CD4-positive, alpha-beta T cell treated with Interleukin-2 at 100 ng/mL for 4 hours (primary cell): ENCODE data around the gene DOLPP1.

Experiments
- DNase-seq: peaks from one replicate; pipeline ENCODE4 v3.0.0-alpha.2; 2020; ENCODE audit warnings: low spot score

The DOLPP1 gene

GRCh38 chr9:129094387-129095169 is 13.7 kb downstream of the DOLPP1 start:
- no peak for DNase-seq

DNA sequence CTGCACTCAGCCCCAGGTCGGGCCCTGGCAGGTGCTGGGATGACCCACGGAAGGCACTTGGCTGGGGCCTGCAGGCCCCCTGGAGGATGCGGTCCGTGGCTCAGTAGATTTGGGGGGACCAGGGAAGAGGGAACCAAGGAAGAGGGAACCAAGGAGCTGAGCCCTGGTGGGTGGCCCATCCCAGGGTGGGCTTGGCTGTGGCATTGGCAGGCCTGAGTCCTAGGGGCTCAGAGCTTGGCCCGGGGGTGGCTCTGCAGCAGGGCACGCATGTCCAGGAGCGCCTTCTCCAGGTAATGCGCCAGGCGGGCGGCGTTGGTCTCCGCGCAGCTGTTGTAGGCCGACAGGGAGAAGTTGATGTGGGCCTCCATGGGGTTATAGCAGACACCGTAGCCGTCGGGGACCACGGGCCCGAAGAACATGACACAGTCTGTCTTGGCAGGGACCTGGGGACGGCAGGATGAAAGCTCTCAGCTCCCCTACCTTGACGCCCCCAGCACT is 14.3 kb downstream of the DOLPP1 start:
- DNase-seq = no peak

GRCh38 chr9:129095908-129096307 is 15.0 kb downstream of the DOLPP1 start:
- no peak for DNase-seq

DNA sequence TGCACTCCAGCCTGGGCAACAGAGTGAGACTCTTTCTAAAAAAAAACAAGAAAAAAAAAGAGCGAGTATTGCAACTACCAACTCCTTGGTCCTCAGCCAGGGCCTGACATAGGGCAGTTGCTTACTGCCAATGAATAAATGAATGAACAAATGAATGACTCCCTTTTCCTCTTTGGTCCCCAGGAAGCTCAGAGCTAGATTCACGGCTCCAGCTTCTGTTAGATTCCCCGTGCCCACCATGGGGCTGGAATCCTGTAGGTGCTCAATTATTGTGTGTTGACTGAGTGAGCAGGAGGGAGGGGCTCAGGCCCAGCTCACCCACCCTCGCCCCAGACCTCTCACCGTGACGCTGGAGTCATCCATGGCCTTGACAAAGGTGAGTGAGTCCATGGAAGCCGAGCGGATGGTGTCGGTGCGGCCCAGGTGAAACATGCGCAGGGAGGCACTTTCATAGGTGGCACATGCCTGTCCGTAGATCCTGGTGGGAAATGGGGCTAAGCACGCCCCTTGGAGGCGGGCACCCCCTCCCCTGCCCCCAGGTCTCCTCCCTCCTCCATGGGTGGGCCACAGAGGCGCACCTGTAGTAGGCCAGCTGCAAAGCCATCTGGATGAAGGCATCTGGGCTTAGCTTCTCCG is 16.9 kb downstream of the DOLPP1 start:
- no peak for DNase-seq

DNA sequence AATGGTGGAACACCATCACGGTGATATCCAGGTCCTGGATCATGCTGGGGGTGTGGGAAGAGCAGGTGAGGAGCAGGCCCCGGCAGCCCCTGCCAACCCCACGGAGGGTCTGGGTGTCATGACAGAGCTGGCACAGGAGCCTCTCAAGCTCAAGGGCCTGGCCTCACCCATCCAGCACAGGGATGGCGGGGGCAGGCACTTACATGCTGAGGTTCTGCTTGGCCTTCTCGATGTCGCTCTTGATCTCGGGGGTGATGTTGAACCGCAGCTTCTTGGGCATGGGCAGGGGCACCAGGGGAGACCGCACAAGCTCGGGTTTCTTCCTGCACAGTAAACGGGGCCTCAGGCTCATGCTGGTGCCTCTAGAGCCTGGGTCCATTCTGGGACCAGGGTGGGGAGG is 17.4 kb downstream of the DOLPP1 start:
- DNase-seq = no peak

DNA sequence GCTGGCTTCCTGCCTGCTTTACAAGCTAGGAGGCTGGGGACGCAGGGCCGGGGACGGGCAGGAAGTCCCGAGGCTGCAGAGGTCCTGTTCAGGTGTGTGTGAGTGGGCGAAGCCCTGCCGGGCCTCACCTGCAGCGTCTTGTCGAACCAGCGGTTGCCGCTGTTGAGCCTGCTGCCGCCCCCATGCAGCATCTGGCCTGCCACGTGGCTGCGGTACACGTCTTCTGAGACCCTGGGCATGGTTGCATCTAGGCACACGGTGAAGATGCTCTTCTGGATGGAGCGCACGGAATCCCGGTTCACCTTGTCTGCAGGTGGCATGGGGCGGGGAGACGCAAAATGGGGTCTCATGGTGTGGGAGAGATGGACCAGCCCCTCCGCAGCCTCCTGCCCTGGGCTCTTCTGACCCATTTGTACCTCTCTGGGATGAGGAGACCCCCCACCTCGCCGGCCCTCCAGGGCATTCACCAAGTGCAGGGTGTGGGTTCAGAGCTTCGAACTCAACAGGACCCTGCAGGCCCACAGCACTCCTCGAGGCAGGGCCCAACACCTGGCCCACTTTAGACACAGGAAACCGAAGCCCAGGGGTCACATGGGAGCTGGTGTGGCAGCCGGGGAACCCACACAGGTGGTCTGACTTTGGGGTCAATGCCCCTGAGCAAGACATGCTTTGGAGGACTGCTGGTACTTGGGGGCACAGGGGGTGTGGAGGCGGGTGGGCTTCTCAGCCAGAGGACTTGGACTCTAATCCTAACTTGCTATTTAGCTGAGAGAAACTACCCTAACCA is 19.7 kb downstream of the DOLPP1 start:
- DNase-seq = no peak

DNA sequence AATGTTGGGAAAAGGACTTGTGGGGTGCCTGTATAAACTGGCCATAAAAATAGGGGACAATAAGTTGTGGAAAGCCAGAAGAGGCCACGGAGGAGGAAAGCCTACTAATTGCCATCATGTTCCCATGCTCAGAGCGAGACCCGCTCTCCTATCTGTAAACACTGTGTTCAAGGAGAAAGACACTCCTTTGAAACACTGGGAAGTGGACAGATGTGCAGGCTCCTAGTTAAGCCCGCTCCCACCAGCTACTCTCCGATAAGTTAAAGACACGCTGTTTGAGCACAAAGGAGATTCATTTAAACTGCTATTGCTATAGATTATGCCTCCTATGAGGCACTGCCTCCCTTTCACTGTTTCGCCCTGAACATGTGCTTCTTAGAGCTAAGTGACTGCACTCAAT is 20.4 kb downstream of the DOLPP1 start:
- no peak for DNase-seq

- no peak for DNase-seq
Observed at GRCh38 chr9:129102095-129102525, 21.2 kb downstream of the DOLPP1 start.

GRCh38 chr9:129102791-129103594 is 22.1 kb downstream of the DOLPP1 start:
- DNase-seq = no peak

DNA sequence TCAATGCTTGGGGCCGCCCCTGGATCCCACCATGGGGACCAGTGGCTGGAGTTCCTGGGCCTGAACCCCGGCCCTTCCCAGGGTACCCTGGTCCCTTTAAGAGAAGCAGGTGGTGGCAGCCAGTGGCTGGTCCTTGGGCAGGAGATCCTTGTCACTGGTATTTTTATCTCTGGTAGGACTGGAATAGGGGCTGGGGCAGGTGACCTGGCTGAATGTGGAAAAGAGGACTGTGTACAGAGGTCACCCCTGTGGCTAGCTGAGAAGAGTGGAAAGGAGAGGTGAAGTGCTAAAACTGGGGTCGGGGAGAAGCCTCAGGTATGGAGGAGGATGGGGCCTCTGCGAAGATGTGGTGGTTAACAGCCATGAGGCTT is 22.7 kb downstream of the DOLPP1 start:
- DNase-seq = no peak

GRCh38 chr9:129104051-129104450 is 23.1 kb downstream of the DOLPP1 start:
- DNase-seq = no peak

GRCh38 chr9:129105857-129106694 is 25.2 kb downstream of the DOLPP1 start:
- no peak for DNase-seq

- DNase-seq = no peak
Observed at GRCh38 chr9:129107651-129108050, 26.7 kb downstream of the DOLPP1 start.

DNA sequence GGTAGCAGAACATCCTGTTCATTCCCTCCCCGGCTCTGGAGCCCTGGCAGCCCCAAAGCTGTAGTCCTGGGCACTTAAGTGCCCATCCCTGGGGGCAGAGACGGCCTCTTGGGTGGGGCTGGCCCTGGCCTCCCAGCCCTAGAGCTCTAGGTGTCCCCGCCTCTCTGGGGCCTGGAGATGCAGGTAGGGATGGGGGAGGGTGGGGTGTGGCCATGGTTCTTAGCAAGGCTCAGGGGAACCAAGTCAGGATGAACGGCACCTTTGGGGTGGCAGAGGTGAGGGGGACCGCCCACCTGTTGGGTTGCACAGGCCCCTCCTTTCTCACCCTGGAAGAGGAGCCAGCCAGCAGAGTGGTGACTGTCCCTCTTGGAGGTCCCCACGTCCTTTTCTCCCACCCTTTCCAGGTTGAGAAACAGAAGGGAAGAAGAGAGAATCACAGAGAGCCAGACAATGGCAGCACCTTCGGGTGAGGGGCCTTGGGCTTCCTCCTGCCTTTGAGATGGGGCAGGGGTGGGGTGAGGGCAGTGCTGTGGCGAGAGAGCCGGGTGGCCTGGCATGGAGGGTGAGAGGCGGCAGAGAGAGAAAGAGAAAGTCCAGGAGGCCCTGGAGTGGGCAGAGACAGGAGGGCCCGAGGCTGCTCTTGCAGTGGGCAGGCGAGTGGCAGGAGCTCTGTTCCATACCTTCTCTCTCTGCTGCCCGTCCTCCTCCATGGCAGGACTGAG is 27.3 kb downstream of the DOLPP1 start:
- DNase-seq = no peak

- DNase-seq = no peak
Observed at GRCh38 chr9:129108805-129109536, 28.1 kb downstream of the DOLPP1 start.

DNA sequence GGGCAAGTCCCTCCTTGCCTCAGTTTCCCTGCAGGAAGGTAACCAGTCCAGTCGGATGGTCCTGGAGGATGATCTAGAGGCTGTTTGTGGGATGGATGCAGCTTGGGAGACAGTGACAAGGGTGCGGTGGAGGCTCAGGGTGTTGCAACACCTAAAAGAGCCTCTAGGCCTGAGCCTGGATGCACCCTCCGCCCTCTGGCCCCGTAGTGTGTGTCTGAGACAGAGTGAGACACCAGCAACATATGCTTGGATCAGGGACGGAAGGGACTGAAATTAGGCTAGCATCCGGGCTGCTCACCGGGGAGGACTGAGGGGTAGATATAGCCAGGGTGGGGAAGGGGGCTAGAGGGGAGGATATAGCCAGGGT is 28.6 kb downstream of the DOLPP1 start:
- no peak for DNase-seq

GRCh38 chr9:129109952-129110739 is 29.2 kb downstream of the DOLPP1 start:
- no peak for DNase-seq

GRCh38 chr9:129110740-129111527 is 30.0 kb downstream of the DOLPP1 start, which contains the start of the genes CRAT and PTPA:
Gene CRAT, minus strand, starts transcription at chr9:129110793. Its CDS starts 284 bp downstream, at chr9:129110509.
Gene PTPA, plus strand, starts transcription at chr9:129111415. Its CDS starts 186 bp downstream, at chr9:129111601.
- DNase-seq = peak; percentile 94
